OCI-LY3 (cell line): ENCODE results near the gene ATP5PB.
A peak's percentile ranks its signal among the peaks of the same experiment; 100 is the strongest.

ENCODE experiments used
- H2AFZ ChIP-seq: fragments of 200-600, 300-600 bp; shearing (Covaris generic); 2 replicates; pipeline ENCODE4 v1.6.0; 2014; ENCODE audit warnings: antibody characterized with exemption, low read depth, low read length
- H3K27ac ChIP-seq: fragments of 200-600, 300-600 bp; sonication (generic); 2 replicates; pipeline ENCODE4 v1.5.1; 2014; ENCODE audit warnings: mild to moderate bottlenecking, low read length, moderate library complexity, mixed read lengths
- H3K27me3 ChIP-seq: fragments of 200-600, 300-600 bp; sonication (generic); 2 replicates; pipeline ENCODE4 v1.6.1; 2014; ENCODE audit warnings: low read depth, low read length, mixed read lengths
- H3K36me3 ChIP-seq: fragments of 200-600, 300-600 bp; sonication (generic); replicated peaks from 2 replicates; pipeline ENCODE3; 2014; ENCODE audit warnings: low read depth, low read length, mixed read lengths
- H3K4me1 ChIP-seq: fragments of 300-600, 200-600 bp; sonication (generic); 2 replicates; pipeline ENCODE4 v1.6.1; 2014; ENCODE audit warnings: low read length, mixed read lengths
- H3K4me2 ChIP-seq: fragments of 200-600, 300-600 bp; sonication (generic); 2 replicates; pipeline ENCODE4 v1.6.1; 2014; ENCODE audit warnings: low read length, mixed read lengths
- H3K4me3 ChIP-seq: fragments of 300-600, 200-600 bp; sonication (generic); 2 replicates; pipeline ENCODE4 v1.5.1; 2014; ENCODE audit warnings: antibody characterized with exemption, mild to moderate bottlenecking, low read length, moderate library complexity
- H3K79me2 ChIP-seq: fragments of 300-600, 200-600 bp; shearing (Covaris generic); 2 replicates; pipeline ENCODE4 v1.6.1; 2014; ENCODE audit warnings: mild to moderate bottlenecking, low read length, mixed read lengths
- H3K9ac ChIP-seq: fragments of 300-600, 200-600 bp; shearing (Covaris generic); 2 replicates; pipeline ENCODE4 v1.6.0; 2014; ENCODE audit warnings: mild to moderate bottlenecking, low read length, moderate library complexity
- H3K9me3 ChIP-seq: fragments of 200-600, 300-600 bp; shearing (Covaris generic); 2 replicates; pipeline ENCODE4 v1.6.1; 2014; ENCODE audit warnings: low read length, mixed read lengths; ENCODE audit not compliant: insufficient read depth
- H4K20me1 ChIP-seq: fragments of 200-600, 300-600 bp; sonication (generic); 2 replicates; pipeline ENCODE4 v1.6.1; 2016; ENCODE audit warnings: low read length, mixed read lengths; ENCODE audit not compliant: insufficient read depth
- EZH2phosphoT487 ChIP-seq: fragments of 200-600 bp; shearing (Covaris generic); IDR thresholded peaks from 2 replicates; pipeline ENCODE4 v1.6.1; 2018; ENCODE audit warnings: antibody characterized with exemption, mixed run types, low read depth
- TF ChIP-seq, protein P1 (sequence below): fragments of 200-600, 300-600 bp; sonication (generic); IDR thresholded peaks from 2 replicates; pipeline ENCODE4 v1.5.1; 2014; ENCODE audit warnings: antibody characterized with exemption, low read length, low read depth

ATP5PB gene

GRCh38 chr1:111424281-111424680 lies 25.0 kb upstream of the ATP5PB start:
- H4K20me1 ChIP-seq, result no peaks in the 10 kb centered on the region
- H3K9me3 ChIP-seq, result no peaks in the 10 kb centered on the region
- H2AFZ ChIP-seq, result no peak overlapping the region
- no peaks in the 10 kb centered on the region for H3K27me3 ChIP-seq
- no peak overlapping the region for H3K27ac ChIP-seq
- H3K36me3 ChIP-seq, result no peaks in the 10 kb centered on the region
- H3K4me3 ChIP-seq, result no peak overlapping the region
- TF ChIP-seq, protein P1, sequence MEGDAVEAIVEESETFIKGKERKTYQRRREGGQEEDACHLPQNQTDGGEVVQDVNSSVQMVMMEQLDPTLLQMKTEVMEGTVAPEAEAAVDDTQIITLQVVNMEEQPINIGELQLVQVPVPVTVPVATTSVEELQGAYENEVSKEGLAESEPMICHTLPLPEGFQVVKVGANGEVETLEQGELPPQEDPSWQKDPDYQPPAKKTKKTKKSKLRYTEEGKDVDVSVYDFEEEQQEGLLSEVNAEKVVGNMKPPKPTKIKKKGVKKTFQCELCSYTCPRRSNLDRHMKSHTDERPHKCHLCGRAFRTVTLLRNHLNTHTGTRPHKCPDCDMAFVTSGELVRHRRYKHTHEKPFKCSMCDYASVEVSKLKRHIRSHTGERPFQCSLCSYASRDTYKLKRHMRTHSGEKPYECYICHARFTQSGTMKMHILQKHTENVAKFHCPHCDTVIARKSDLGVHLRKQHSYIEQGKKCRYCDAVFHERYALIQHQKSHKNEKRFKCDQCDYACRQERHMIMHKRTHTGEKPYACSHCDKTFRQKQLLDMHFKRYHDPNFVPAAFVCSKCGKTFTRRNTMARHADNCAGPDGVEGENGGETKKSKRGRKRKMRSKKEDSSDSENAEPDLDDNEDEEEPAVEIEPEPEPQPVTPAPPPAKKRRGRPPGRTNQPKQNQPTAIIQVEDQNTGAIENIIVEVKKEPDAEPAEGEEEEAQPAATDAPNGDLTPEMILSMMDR, result no peak
- TF ChIP-seq EZH2phosphoT487, result no peak
- H3K79me2 ChIP-seq, result no peaks in the 10 kb centered on the region
- no peak overlapping the region for H3K4me2 ChIP-seq
- peaks cover 8% of the 10 kb centered on the region; the same call in 1 of the 2 replicates for H3K4me1 ChIP-seq
- H3K9ac ChIP-seq, result no peak overlapping the region

DNA sequence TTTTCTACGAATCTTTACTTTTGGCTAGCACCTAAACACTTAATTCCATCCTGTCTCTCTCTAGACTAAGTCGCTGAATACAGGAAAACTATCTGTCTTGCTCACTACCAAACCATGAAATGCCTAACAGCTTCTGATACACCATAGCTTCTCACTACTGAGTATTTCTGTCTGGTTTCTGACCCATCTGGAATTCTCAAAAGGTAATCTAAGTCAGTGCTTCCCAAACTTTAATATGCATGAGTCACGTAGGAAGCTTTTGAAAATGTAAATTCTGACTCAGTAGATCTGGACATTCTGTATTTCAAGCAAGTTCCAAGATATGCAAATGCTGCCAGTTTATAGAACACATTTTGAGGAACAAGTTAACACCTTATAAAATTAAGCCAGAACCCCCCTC lies 12.5 kb upstream of the ATP5PB start:
- no peak overlapping the region for H3K4me3 ChIP-seq
- H3K27ac ChIP-seq, result no peak overlapping the region
- no peaks in the 10 kb centered on the region for H3K27me3 ChIP-seq
- TF ChIP-seq, protein P1, result no peak
- TF ChIP-seq EZH2phosphoT487, result no peak
- H3K36me3 ChIP-seq, result peaks cover 18% of the 10 kb centered on the region
- H2AFZ ChIP-seq, result no peak overlapping the region
- H3K9ac ChIP-seq, result no peak overlapping the region
- no peaks in the 10 kb centered on the region for H3K79me2 ChIP-seq
- H3K9me3 ChIP-seq, result no peaks in the 10 kb centered on the region
- H3K4me2 ChIP-seq, result no peak overlapping the region
- H3K4me1 ChIP-seq, result peaks cover 1% of the 10 kb centered on the region; the same call in 1 of the 2 replicates
- no peaks in the 10 kb centered on the region for H4K20me1 ChIP-seq

GRCh38 chr1:111439461-111440351 lies 9.6 kb upstream of the ATP5PB start:
- Histone ChIP-seq H3K9ac (no peak overlapping the region), H3K27ac (no peak overlapping the region), H3K36me3 (peaks cover 35% of the 10 kb centered on the region), H2AFZ (no peak overlapping the region), H3K4me1 (peaks cover 14% of the 10 kb centered on the region), H3K27me3 (no peaks in the 10 kb centered on the region), H3K4me2 (no peak overlapping the region), H3K9me3 (no peaks in the 10 kb centered on the region), H4K20me1 (no peaks in the 10 kb centered on the region), H3K79me2 (peaks cover 3% of the 10 kb centered on the region; the same call in 1 of the 2 replicates), H3K4me3 (no peak overlapping the region)
- TF ChIP-seq, protein P1, result no peak
- TF ChIP-seq EZH2phosphoT487, result no peak

GRCh38 chr1:111441573-111442192 lies 7.6 kb upstream of the ATP5PB start:
- no peaks in the 10 kb centered on the region for H4K20me1 ChIP-seq
- H3K27me3 ChIP-seq, result no peaks in the 10 kb centered on the region
- H3K9ac ChIP-seq, result no peak overlapping the region
- H3K4me1 ChIP-seq, result peaks cover 14% of the 10 kb centered on the region
- H3K27ac ChIP-seq, result no peak overlapping the region
- H3K79me2 ChIP-seq, result peaks cover 20% of the 10 kb centered on the region
- TF ChIP-seq, protein P1, result peak; percentile 64
- no peak for TF ChIP-seq EZH2phosphoT487
- no peak overlapping the region for H3K4me3 ChIP-seq
- H3K9me3 ChIP-seq, result no peaks in the 10 kb centered on the region
- H3K36me3 ChIP-seq, result peaks cover 46% of the 10 kb centered on the region
- H2AFZ ChIP-seq, result no peak overlapping the region
- no peak overlapping the region for H3K4me2 ChIP-seq
